Stimulated activated CD8-positive, alpha-beta memory T cell treated with anti-CD3 and anti-CD28 coated beads, Interleukin-7, amount 100 ng/mL, for 48 hours (primary cell): ENCODE data around the gene SGCD.

Experiments used
- DNase-seq, 2 donors: peaks; one replicate each; pipeline ENCODE4 v3.0.0-alpha.2; 2020; ENCODE audit warnings: low read depth in 1 of 2; ENCODE audit errors: extremely low read depth in 1 of 2

Gene SGCD

DNA sequence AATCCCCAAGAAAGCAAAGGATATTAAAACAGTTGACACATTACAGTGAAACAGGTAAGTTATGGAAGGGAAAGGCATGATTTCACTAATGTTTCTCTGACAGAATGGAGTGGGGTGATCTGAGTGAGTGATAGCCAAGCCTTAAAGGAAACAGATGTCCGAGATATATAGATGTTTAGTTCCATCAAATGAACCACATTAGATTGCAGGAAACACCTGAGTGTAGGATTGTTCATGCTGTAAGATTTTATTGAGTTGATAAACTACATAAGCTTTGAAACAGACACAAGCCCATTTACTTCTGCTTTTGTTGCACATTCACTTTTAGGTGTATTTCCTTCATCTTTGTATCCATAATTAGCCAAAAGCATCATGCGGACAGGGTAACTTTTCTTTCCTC is 356.0 kb downstream of the SGCD start:
- DNase-seq, result no peak

DNA sequence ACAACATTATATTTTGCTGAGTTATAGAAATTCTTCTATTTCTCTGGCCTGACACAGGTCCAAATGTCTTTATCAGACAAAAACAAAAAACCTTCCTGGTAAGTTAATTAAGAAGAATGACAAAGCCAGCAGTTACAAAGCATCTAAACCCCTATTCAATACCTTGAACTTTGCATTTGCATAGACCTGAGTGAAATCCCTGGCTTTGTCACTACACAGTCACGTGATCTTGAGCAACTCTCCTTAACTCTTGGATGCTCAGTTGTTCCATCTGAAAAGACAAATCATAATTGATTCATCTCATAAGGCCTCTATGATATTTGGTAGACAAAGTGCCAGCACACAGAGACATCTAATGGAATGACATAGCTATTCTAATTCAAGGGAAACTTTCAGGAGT is 356.5 kb downstream of the SGCD start:
- no peak for DNase-seq

DNA sequence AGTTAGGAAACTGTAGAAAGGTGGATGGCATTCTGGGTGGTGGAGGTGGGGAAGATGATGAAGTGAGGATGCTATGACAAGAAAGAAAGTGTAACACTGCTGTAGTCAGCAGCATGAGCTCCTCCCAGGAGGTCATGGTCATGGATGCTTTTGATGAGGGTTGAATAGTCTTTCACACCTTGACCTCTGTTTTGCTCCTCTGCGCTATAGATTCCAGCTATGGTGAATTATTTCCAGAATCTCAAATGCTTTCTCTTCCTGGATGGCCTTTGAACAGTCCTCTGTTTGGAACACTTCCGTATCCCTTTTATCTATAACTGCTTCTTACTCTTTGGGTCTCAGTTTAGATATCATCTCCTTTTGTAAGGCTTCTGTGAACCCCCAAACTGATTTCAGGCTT is 357.3 kb downstream of the SGCD start:
- DNase-seq, result no peak

DNA sequence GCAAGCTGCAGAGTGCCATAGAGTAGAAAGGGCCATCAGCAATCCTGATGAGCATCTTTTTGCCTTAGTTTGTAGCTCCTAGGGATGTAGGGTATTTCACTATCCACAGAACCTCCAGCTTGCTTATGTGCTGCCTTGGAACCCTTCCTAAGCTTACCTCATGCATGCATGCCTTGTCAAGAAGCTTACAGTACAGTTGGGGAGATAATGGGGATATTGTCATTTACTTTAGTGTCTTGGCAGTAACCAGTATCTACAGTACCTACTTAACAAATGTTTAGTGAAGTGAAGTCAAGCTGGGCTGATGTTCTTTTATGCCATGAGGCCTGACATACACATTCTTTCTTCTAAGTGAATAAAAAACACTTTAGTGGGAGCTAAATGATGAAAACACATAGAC is 358.5 kb downstream of the SGCD start:
- DNase-seq, result no peak

DNA sequence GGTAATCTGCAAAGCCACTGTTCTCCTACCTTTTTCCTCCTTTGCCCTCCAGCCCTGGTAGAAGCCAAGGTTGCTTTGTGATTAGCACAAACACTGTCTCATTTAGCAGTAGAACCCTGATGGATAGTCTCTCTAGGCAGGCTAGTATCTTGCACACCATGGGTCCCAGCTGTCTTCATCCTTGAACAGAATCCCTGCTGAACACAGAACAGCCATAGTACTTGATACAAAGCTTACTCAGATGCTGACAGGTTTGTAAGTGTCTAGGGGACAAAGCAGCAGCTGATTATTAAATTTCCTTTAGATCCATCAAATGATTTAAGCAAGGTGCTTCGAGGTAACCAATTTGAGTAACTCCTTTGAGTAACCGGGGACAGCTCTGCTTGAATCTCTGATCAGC is 359.4 kb downstream of the SGCD start:
- no peak for DNase-seq

DNA sequence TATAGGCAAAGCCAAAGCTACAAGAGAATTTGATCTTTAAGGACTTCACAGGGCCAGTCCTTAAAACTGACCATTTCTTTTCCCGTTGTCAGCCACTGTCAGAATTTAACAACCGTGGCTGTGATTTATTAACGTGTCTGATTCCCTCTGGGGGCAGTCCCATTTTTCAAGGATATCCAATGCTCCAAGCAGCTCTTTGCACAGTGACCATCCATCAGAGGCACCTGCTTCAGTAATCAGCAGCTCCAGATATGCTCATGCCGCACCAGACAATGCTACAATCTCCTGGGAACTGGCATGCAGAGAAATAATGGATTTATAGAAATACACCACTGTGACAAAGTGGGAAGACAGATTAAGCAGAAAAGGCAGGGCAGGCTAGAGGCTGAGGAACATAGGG is 359.8 kb downstream of the SGCD start:
- no peak for DNase-seq

DNA sequence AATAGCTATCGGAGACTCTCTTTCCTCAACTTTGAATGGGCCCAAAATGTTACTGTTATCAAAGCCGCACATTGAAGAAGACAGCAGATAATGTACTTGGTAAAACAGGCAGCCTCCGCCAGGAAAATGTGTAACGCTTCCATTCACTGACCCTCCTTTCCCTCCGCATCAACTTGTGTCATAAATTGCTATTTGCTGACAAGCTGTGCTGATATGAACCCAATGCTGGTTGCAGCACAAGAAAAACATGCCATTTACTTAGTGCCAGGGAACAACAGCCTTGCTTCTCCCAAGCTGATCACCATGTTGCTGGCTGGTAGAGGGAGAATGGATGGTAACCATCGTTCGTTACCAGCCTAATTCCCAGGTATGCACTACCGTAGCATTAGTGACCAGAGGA is 360.6 kb downstream of the SGCD start:
- no peak for DNase-seq

DNA sequence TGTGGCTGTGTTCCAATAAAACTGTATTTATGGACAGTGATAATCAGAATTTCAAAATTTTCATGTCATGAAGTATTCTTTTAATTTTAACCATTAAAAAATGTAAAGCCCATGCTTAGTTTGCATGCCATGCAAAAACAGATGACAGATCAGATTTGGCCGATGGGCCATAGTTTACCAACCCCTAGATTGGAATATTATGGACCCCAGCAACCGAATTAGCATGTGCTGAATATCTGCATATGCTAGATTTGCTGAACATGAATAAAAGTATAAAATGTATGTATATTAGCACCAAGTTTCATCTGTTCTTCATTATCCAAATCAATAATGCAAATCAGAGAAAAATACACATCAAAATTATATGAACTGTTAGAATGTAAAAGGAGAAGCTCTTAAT is 364.6 kb downstream of the SGCD start:
- DNase-seq, result no peak

DNA sequence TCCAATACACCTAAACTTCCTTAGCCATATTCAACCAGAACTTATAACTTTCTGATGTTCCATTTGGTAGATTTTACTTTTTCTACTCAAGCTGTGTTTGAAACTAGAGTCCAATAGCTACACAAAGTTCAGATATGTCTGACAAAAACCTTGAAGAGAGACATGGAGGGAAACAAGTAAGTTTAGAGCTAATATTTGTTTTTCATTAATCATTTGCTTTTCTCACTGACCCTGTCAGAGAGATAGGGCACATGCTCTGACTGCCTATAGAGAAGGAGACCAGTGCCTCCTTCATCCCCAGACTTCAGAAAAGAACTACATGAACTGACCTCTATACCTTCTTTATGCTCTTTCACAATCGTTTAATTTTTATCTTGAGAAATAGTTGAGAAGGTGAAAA is 366.1 kb downstream of the SGCD start:
- DNase-seq, result no peak

DNA sequence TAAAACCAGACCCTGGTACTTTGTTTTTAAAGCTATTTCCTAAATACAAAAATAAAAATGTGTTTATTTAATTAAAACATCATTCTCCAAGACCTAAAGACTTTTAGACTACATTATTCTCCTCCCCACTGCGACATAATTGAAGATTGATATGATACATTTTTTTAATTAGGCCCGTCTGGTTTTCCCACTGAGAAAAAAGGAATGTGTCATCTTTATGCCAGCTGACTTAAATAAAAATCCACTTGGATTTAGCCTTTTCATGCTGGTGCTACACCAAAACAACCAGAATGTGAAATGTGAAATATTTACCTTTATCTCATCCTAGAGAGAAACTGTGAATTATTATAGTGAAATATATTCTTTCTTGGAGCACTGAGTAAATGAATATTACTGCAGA is 367.6 kb downstream of the SGCD start:
- no peak for DNase-seq

DNA sequence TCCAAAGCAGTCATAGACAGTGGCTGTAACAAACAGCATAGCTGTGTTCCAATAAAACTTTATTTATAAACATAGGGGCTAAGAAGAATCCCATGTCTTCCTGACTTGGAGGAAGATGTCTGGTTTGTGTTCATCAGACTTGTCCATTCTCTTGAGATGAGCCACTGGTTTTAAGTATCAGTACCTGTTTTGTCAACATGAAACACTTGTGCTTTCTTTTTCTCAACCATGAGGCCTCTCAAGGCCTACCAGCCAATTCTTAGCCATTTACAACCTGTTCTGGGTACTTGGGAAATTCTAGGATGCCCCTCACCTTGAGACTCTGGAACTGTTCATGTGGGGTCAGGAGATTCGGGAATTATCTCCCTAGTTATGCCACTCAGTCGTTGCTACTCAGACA is 368.8 kb downstream of the SGCD start:
- no peak for DNase-seq

DNA sequence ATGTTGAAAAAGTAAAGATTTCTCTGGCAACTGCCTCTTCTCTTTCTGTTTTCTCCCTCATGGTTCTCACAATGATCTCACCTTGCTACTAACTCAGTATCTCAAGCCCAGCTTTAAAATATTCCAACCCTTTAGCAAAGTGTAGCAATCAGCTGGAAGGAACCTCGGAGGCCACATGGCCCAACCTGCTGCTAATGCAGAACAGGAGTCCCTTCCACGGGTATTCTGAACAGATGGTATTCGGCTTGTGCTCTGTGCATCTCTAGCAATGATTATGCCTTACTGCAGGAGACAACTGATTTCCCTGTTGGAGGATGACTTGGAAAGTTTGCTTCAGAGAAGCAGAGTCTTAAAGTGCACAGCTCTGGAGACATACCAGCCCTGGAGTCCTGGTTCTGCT is 371.4 kb downstream of the SGCD start:
- DNase-seq, result no peak

DNA sequence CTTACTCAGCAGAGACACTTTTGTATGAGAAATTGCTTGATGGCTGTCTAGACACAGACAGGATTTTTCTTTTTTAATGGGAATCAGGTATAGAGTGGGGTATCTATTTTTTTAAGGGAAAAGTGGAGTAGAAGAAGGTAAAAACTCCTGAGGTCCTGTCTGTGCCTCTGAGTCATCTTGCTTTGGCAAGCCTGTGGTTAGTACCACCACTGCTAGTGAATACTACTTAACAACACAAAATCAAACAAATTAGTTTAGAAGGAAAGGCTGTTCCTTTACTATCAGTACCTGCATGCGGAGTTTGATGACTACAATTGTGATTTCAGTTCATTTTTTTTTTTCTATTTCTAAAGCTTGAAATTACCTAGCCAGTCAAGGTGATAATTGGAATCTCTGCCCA is 372.2 kb downstream of the SGCD start:
- DNase-seq, result no peak

DNA sequence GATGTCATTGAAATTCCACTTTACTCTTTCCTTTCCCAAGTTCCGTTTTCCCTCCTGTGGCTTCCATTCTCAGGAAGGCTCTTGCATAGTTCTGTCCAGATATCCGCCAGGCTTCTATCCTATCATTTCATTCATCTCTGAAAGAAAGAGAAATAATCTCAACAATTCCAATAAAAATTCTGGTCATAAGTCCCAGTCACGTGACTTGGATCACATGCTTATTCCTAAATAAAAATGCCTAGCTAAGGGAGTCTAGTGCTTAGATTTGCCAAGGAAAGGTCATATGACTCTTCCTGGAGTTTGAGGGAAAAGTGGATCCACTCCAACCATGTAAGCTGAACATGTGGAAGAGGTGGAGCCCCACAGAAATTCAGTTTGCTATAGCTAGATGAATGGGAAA is 377.2 kb downstream of the SGCD start:
- no peak for DNase-seq

DNA sequence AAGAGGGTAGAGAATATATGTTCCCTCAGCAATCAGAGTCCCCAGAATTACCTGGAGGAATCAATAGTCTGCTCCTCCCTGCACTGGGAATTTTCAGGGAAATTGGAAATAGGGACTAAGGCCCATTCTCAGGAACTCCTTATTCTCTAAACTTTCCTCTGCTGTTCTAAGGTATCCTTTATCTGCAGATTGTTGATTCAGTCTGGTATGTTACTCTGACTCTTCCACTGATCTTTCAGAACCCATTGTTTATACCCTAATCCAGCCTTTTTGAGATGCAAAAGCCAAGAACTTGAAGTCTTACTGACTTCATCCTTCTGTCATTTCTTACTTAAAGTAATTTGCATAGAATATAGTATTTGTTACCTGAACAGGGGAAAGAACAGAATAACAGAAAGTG is 379.7 kb downstream of the SGCD start:
- no peak for DNase-seq

DNA sequence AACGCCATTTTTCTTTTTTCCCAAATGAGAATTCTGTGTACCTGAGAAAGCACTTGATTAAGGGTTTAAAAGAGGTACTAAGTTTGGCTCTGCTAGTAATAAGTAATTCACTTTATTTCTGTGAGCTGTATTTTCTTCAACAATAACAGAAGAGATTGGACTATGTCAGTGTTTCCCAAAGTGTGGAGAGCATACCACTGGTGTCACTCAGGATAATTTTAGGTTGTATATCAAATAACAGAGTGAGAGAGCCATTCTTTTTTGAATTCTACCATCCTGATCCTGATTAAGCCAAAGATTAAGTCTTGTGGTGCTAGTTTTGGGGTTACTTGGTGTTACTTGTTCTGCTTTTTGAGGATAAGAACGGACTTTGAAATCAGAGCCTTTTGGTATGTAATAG is 380.8 kb downstream of the SGCD start:
- DNase-seq, result no peak

DNA sequence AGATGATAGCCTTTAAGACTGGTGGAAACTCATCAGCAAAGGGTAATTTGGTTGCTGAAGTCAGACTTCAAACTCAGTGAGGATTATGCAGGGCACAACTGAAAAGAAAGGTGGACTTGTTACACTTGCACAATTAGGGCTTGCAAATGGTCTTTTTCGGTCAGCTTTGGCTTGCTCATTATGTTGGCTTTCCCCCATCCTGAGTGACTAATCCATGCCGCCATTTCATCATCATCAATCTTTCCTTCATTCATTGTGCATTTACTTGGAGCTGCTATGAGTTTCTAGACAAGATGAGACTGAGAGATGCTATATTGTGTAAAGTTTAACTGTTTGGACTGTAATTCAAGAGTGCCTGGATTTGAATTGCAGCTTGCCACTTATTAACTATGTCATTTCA is 388.3 kb downstream of the SGCD start:
- no peak for DNase-seq

DNA sequence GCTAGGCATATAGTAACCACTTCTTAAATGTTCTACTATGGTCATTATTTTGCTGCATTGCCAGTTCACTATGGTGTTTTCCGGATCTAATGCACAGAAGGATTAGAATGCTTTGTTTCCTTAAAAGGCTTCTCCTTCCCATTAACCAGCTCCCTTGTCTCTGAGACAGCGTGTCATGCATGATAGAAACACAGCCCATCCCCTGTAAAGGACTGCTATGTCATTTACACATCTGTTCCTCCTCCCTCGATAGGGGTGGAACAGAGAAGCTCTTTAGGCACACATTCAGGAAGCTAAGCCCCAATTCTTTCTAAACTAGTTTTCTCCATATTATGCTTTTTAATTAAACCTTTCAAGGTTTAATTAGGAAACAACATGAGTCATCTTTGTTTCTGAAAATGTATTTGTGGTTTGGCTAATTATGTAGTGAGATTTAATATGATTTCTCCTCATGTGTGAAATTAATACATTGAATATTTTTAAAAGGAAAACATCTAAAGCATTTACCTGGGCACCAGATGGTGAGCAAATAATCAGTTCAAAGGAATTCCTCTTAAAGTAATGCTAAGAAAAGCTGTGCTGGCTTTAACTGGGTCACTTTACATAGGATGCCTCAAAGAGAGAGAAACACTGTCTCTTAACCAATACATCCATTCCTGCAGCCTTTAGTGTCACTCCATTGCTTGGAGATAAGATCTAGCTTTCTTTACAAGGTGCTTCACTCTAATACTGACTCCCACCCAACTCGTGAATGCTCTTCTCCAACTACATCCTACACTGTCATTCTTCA is 389.8 kb downstream of the SGCD start:
- no peak for DNase-seq

DNA sequence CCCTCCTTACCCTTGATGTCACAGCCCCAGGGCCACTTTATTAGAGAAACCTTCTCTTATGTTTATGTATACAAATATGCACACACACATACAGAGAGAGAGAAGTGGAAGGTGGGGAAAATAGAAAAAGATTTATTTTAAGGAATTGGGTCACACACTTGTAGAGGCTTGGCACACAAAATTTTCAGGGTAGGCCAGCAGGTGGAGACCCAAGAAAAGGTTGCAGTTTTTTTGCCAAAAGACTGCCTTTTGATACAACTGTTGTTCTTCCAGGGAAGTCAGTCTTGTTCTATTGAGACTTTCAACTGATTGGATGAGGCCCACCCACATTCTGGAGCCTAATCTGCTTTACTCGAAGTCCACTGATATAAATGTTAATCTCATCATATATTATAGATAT is 392.0 kb downstream of the SGCD start:
- no peak for DNase-seq

DNA sequence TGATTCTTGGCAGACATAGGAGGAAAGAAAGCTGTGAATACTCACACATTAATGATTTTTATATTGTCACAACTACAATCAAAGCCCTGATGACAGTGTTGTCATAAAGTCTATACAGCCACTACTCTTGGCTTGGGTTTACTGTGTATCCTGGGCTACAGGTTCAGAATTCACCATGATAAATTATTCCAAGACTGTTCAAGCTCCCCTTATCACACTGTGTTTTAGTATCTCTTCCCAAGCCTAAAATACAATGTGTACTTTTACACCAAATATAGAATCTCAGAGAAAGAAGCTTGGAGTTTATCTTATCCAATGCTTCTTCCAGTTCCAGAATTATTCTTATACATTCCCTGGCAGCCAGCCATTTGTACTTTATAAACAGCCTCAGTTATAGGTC is 395.4 kb downstream of the SGCD start:
- no peak for DNase-seq

DNA sequence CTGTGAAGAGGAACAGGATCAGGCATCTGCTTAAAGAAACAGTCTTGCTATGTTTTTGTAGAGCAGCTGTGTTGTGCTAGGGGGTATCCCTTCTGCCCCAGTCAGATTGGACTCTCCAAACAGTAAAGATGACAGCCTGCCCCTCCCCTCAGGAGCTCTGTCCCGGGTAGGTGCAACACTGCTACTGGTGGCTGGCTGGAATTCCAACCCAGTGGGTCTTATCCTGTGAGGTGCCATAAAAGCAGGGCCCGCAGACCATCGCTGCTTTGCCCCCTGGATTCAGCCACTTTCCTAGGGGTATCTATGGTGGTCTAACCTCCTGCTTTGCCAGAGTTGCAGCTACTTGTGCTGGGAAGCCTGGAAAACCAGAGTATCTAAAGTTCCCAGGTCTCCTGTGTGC is 408.5 kb downstream of the SGCD start:
- no peak for DNase-seq

DNA sequence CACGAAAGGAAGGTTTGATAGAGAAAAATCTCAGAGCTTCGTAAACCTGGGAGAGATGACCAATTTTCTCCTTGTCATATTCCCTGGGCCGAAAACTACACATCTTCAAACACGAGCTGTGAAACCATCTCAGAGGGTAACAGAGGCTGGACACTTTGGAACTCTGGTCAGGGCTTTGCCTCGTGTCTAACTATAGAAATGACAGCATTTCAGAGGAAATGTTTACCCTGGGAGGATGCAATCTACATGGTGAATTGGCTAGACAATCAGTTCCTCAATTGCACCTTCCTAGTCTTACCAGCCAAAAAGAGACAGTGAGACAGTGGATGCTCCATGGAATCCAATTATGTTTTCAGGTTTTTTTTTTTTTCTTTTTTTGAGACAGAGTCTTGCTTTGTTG is 414.6 kb downstream of the SGCD start:
- no peak for DNase-seq

DNA sequence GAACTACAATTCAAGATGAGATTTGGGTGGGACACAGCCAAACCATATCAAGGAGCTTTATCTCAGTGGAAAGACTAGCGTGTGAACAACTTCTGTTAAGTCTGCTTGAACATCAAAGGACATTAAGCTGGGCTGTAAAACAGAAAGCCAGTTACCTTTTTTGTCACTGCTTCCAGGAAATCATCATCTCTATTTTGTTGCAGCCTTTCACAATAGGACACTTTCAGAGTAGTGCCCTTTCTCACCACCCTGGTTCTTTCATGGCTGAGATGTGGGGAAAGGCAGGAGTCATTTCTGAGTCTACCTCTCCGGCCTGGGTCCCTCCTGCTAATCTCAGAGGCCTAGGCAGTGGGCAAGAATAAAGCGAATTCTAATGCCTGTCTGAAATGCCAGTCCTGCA is 426.9 kb downstream of the SGCD start:
- no peak for DNase-seq
